ENCODE measurements around the gene NXPH4. TPM values are rescaled to one million over a fixed set of nuclear protein-coding genes. Genes with fewer than 3 reads are reported as not detected.

NXPH4 gene
- total and polyA plus RNA-seq, 4 donors = 0.31 to 1.2 (median 0.46) TPM

DNA sequence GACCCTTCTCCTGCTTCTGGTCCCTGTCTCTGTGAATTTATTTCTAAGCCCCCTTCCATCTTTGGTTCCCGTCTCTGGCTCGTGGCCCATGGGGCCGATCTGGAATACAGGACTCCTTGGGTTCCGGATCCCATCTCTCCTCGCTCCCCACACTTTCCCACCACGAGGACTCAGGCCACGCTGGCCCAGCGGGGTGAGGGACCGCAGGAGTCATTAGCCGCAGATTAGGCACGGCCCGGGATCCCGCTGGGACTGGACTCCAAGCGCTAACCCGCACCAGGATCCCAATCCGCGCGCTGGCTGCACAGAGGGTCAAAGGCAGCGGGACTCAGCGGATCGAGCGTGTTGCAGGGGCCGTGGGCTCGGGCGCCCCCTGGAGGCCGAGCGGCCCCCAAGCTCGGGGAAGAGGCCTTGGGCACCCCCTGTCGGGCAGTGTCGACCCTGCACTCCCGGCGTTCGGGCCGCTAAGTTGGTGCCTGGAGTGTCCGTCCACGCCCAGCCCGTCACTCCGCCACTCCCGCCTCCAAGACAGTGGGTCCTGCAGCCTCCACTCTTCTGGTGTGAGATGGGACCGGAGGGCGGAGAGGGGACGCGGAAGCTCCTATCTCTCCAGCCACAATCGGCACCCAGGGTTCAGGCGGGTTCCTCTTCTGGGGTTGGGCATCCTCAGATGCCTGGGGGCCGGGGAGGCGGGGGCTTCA is 22.4 kb downstream of the NXPH4 start:
- Histone ChIP-seq H3K4me3 (ENCODE audit: low read length in 2 of 2) (peak overlapping the region; percentile 8 to 22), H3K9me3 (ENCODE audit: control insufficient read depth, low read length) (no peaks in the 10 kb centered on the region), H3K36me3 (ENCODE audit: control insufficient read depth in 1 of 2, insufficient read depth in 2 of 2, low read length in 1 of 2) (peaks cover 0 to under 1% of the 10 kb centered on the region in 2 donors), H3K27me3 (ENCODE audit: control insufficient read depth in 1 of 2, insufficient read depth in 2 of 2, low read length in 1 of 2) (no peaks in the 10 kb centered on the region), H3K4me1 (ENCODE audit: control insufficient read depth in 1 of 2, insufficient read depth in 2 of 2, low read length in 2 of 2) (no peaks in the 10 kb centered on the region), H3K27ac (ENCODE audit: low read depth in 1 of 2, low read length in 2 of 2) (no peak overlapping the region)
- ATAC-seq (ENCODE audit: low FRiP score) (peak; percentile 91), DNase-seq (peak; percentile 91 to 97)
- 1 to 4% methylated on average over 40 to 47 of the region's 47 CpGs for WGBS, 2 donors
- intact Hi-C loops (cut with DNase I) = loop anchor here (1.0 kb wide), 2 partner anchors 25 to 26 kb away; no protein-coding TSS in a partner anchor

DNA sequence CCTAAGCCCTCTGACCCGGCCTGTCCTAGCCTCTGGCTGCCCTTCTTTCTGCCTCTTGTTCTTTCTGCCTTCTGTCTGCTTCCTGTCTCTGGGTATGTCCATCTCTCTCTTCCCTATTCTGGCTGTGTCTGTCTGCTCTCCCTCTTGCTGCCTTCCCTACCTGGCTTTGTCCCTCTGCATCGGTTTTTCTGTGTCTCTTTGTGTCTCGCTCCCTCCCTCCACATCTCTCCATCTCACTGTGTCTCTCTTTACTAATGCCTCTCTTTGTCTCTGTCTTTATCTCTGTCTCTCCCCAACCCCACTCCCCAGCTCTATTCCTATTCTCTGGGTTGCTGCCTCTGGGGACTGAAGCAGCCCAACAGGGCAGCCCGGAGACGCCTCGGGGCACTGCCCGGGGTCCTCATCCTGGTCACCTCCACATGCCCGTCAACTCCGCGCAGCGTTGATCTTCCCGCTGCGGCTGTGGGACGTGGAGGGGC is 23.0 kb downstream of the NXPH4 start:
- Histone ChIP-seq H3K27me3 (ENCODE audit: control insufficient read depth in 1 of 2, insufficient read depth in 2 of 2, low read length in 1 of 2) (no peaks in the 10 kb centered on the region), H3K4me1 (ENCODE audit: control insufficient read depth in 1 of 2, insufficient read depth in 2 of 2, low read length in 2 of 2) (no peaks in the 10 kb centered on the region), H3K27ac (ENCODE audit: low read depth in 1 of 2, low read length in 2 of 2) (no peak overlapping the region), H3K4me3 (ENCODE audit: low read length in 2 of 2) (peak overlapping the region; percentile 7 to 44), H3K36me3 (ENCODE audit: control insufficient read depth in 1 of 2, insufficient read depth in 2 of 2, low read length in 1 of 2) (no peaks in the 10 kb centered on the region), H3K9me3 (ENCODE audit: control insufficient read depth, low read length) (no peaks in the 10 kb centered on the region)
- intact Hi-C loops (cut with DNase I) = loop anchor here (1.0 kb wide), 2 partner anchors 25 to 26 kb away; no protein-coding TSS in a partner anchor
- ATAC-seq (ENCODE audit: low FRiP score) (no peak), DNase-seq (no peak)
- WGBS, 2 donors = 1 to 2% methylated on average over 14 of the region's 14 CpGs

DNA sequence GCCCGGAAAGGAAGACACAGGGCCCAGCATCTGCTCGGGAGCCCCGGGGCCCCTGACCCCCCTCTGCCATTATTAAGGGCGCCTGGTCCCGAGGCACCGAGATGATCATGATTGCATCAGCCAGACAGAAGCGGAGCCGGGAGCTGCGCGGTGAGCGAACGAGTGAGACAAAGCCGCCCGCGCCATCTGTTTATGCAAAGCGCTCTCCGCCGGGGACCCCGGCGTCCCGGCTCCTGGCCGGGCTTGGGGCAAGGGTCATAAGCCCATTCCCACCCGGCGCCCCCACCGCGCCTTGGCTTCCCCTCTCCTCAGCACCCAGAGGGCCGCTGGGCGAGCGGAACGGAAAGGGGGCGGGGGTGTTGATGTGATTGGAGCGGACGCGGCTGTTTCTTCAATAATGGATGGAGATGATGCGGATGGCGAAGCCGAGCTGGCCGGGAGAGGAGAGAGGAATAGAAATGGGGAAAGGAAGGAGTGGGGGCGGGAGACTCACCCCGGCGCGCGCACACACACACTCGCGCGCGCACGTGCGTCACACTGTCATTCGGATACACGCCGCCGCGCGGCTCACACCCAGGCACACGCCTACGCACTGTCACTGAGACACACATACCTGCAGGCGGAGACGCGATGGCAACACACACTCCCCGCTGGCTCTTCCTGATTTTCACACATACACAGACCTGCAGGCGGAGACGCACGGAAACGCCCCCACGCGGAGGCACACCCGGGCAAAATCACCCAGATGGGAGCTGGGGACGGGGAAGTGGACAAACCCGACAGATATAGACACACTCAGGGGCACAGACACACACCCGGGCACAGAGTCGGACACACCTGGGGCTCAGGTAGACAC is 23.7 kb downstream of the NXPH4 start:
- 1% methylated on average over 71 to 72 of the region's 72 CpGs for WGBS, 2 donors
- ATAC-seq (ENCODE audit: low FRiP score) = no peak
- Histone ChIP-seq H3K36me3 (ENCODE audit: control insufficient read depth in 1 of 2, insufficient read depth in 2 of 2, low read length in 1 of 2) (no peaks in the 10 kb centered on the region), H3K27me3 (ENCODE audit: control insufficient read depth in 1 of 2, insufficient read depth in 2 of 2, low read length in 1 of 2) (no peaks in the 10 kb centered on the region), H3K4me3 (ENCODE audit: low read length in 2 of 2) (peak overlapping the region; percentile 7 to 44), H3K4me1 (ENCODE audit: control insufficient read depth in 1 of 2, insufficient read depth in 2 of 2, low read length in 2 of 2) (no peaks in the 10 kb centered on the region), H3K9me3 (ENCODE audit: control insufficient read depth, low read length) (no peaks in the 10 kb centered on the region), H3K27ac (ENCODE audit: low read depth in 1 of 2, low read length in 2 of 2) (no peak overlapping the region)
- intact Hi-C loops (cut with DNase I) = no loop called here
- DNase-seq = peak in 1 of 2 donors; percentile 86

DNA sequence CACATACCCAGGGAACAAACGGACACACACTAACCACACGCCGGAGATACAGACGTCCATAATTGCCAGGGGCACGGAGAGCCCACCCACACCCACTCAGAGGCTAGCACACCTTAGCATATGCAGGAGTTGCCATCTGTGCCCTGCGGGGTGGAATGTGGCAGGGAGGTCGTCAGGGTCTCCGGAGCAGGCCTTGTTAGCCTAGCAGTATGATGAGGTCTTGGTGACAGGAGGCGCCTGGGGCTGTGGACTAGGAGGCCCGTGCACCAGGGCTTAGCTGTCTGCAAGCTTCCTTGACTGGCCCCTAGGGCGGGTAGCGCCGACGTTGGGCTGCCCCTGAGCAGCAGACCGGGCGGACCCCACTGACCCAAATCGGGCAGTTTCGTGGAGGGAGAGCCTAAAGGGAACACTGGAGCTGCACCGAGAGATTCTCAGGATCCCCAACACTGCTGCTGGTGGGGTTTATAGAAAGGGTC is 24.4 kb downstream of the NXPH4 start:
- intact Hi-C loops (cut with DNase I) = no loop called here
- WGBS, 2 donors = 25 to 38% methylated on average over 19 of the region's 19 CpGs
- Histone ChIP-seq H3K4me3 (ENCODE audit: low read length in 2 of 2) (no peak overlapping the region), H3K4me1 (ENCODE audit: control insufficient read depth in 1 of 2, insufficient read depth in 2 of 2, low read length in 2 of 2) (no peaks in the 10 kb centered on the region), H3K27me3 (ENCODE audit: control insufficient read depth in 1 of 2, insufficient read depth in 2 of 2, low read length in 1 of 2) (no peaks in the 10 kb centered on the region), H3K27ac (ENCODE audit: low read depth in 1 of 2, low read length in 2 of 2) (no peak overlapping the region), H3K36me3 (ENCODE audit: control insufficient read depth in 1 of 2, insufficient read depth in 2 of 2, low read length in 1 of 2) (no peaks in the 10 kb centered on the region), H3K9me3 (ENCODE audit: control insufficient read depth, low read length) (no peaks in the 10 kb centered on the region)
- ATAC-seq (ENCODE audit: low FRiP score) (no peak), DNase-seq (peak in 1 of 2 donors; percentile 72)

DNA sequence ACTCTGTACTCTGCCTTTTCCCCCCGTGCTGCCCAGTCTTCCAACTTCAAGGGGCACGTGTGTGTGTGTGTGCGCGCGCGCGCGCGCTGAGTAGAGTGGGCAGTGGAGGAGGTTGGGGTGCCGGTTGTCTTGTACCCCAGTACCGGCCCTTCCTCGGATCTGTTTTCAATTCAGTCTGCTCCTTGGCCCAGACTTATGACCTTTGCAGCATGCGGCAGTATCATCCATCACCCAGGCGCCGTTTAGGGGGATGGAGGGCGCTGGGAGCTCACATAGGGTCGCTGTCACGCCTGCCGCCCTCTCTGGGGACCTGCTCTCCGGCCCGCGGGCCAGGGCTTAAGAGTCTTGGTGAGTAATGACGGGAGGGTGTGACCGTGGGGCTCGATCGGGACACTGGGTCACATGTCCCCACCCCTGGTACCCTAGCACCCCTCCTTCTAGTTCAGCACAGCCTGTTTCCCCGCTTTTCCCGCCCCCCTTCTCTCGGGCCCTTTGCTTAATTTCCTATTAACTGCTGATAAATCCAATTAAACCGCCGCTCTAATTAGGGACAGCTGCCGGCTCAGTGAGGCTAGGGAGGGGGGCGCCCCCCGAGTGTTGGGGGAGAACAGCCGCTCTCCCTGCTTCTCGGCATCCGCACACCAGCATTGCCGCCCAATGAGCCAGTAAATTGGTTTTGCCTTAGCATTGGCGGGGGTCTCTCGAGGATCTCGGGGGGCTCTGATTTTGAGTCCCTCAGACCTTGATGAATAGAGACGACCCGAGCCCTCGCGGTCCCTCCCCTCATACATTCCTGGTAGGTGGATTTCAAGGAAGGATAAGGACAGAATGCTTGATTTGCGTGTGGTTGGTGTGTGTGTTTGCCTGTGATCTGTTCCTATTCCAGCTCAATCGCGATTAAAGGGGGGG is 25.1 kb downstream of the NXPH4 start:
- no peaks in the 10 kb centered on the region for H3K36me3 ChIP-seq (ENCODE audit: control insufficient read depth in 1 of 2, insufficient read depth in 2 of 2, low read length in 1 of 2)
- no peaks in the 10 kb centered on the region for H3K9me3 ChIP-seq (ENCODE audit: control insufficient read depth, low read length)
- no peak for ATAC-seq (ENCODE audit: low FRiP score)
- H3K4me3 ChIP-seq (ENCODE audit: low read length in 2 of 2) = no peak overlapping the region
- peak in 1 of 2 donors; percentile 74 for DNase-seq
- H3K4me1 ChIP-seq (ENCODE audit: control insufficient read depth in 1 of 2, insufficient read depth in 2 of 2, low read length in 2 of 2) = no peaks in the 10 kb centered on the region
- H3K27ac ChIP-seq (ENCODE audit: low read depth in 1 of 2, low read length in 2 of 2) = no peak overlapping the region
- WGBS, 2 donors = 17 to 21% methylated on average over 48 of the region's 48 CpGs
- H3K27me3 ChIP-seq (ENCODE audit: control insufficient read depth in 1 of 2, insufficient read depth in 2 of 2, low read length in 1 of 2) = no peaks in the 10 kb centered on the region
- intact Hi-C loops (cut with DNase I) = no loop called here

DNA sequence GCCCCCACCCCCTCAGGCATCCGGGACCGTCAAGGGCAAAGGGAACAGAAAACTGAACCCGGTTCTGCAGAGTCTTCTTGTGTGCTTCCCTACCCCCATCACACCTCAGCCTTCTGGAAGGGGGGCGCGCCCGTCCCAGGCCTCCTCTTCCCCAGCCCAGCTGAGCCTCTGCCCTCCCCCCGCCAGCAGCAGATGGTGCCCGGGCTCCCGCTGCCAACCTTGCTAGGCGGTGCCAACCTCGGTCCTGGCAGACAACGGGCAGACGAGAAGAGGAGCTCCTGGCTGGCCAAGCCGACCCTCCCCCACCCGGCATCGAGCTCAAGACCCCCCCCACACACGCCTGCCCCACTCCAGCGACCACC is 25.7 kb downstream of the NXPH4 start:
- ATAC-seq (ENCODE audit: low FRiP score) = no peak
- Histone ChIP-seq H3K36me3 (ENCODE audit: control insufficient read depth in 1 of 2, insufficient read depth in 2 of 2, low read length in 1 of 2) (no peaks in the 10 kb centered on the region), H3K4me1 (ENCODE audit: control insufficient read depth in 1 of 2, insufficient read depth in 2 of 2, low read length in 2 of 2) (no peaks in the 10 kb centered on the region), H3K27me3 (ENCODE audit: control insufficient read depth in 1 of 2, insufficient read depth in 2 of 2, low read length in 1 of 2) (no peaks in the 10 kb centered on the region), H3K4me3 (ENCODE audit: low read length in 2 of 2) (no peak overlapping the region), H3K9me3 (ENCODE audit: control insufficient read depth, low read length) (no peaks in the 10 kb centered on the region), H3K27ac (ENCODE audit: low read depth in 1 of 2, low read length in 2 of 2) (no peak overlapping the region)
- DNase-seq = no peak
- intact Hi-C loops (cut with DNase I) = no loop called here
- 1 to 2% methylated on average over 14 to 18 of the region's 18 CpGs for WGBS, 2 donors

DNA sequence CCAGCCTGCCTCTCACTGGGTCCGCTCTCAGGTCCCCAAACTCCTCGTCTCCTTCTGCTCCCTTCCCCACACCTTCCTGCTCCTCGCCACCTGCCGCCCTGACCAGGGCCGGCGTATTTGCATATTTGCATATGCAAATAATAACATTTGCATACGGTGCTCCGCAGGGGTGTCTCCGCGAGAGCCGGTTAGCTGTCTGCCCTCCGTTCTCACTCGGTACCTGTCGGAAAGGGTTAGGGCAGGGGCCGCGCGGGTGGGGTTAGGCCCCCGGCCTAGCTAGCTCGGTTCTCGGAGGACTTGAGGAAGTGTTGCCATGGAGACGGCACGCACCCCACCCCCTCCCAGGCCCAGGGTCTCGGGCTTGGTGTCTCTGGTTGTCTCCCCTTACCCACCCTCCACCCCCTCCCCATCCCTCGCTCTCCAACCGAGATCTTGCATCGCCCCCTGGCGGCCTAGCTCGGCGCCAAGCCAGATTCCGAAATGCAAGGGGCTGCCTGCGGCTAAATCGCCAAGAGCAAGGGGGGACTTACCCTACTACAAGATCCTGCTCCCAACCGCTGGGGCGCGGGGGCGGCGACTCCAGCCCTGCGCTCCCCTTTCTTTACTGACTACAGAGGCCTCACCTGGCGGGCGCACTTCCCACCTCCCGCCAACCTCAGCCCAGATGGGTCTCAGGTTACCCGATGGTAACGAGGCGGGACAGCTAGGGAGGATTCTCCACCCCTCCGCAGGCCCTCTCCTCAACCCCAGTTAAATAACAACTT is 26.3 kb downstream of the NXPH4 start:
- Histone ChIP-seq H3K4me1 (ENCODE audit: control insufficient read depth in 1 of 2, insufficient read depth in 2 of 2, low read length in 2 of 2) (no peaks in the 10 kb centered on the region), H3K4me3 (ENCODE audit: low read length in 2 of 2) (no peak overlapping the region), H3K36me3 (ENCODE audit: control insufficient read depth in 1 of 2, insufficient read depth in 2 of 2, low read length in 1 of 2) (no peaks in the 10 kb centered on the region), H3K9me3 (ENCODE audit: control insufficient read depth, low read length) (no peaks in the 10 kb centered on the region), H3K27ac (ENCODE audit: low read depth in 1 of 2, low read length in 2 of 2) (no peak overlapping the region), H3K27me3 (ENCODE audit: control insufficient read depth in 1 of 2, insufficient read depth in 2 of 2, low read length in 1 of 2) (no peaks in the 10 kb centered on the region)
- ATAC-seq (ENCODE audit: low FRiP score) (no peak), DNase-seq (peak in 1 of 2 donors; percentile 87)
- 1% methylated on average over 43 to 45 of the region's 45 CpGs for WGBS, 2 donors
- intact Hi-C loops (cut with DNase I) = loop anchor here in 1 of 2 donors (1.0 kb wide), 1 partner anchor 30 kb away; no protein-coding TSS in a partner anchor

Data from aorta (tissue), 5 donors.